HG03354 (cell line): Measurements from ENCODE around the gene CXCL3.
A peak's percentile ranks its signal among the peaks of the same experiment; 100 is the strongest.

ENCODE experiments used
- ATAC-seq: cut with Tn5 transposase; IDR thresholded peaks from one replicate; pipeline ENCODE4 v1.9.1; 2021; ENCODE audit warnings: mild to moderate bottlenecking; ENCODE audit not compliant: unreplicated experiment, poor library complexity, severe bottlenecking

CXCL3 gene

DNA sequence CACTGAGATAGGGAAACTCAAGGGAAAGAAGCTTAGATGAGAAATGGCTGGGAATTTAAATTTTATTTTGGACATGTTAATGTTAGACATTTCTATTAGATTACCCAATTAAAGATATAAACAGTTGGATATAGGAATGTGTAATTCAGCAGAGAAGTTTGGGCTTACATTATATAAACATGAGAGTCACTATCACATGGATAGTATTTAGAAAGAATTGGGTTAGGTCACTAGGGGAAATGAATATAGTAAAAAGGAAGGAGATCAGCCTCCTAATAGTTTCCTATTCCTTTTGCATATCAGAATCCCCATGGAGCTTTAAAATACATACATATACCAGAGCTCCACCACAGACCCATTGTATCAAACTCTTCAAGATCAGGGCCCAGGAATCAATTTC lies 20.4 kb downstream of the CXCL3 start:
- ATAC-seq: no peak

DNA sequence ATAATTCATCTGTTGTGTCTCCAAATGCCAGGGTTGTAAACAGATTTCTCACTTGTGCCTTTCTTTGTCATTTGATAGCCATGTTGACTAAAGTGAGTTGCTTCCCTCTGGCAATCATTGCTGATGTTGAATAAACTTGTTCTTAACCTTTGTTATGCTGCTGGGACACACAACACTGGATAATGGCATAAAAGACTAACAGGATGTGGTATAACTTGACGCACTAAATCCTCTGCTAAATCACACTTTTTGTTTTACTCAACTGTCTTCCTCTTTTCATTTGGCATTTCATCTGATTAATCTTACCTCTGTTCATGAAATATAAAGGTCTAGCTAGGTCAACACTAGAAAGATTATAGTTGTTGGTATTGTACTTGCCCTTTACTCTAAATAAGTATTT lies 22.4 kb downstream of the CXCL3 start:
- ATAC-seq: no peak

DNA sequence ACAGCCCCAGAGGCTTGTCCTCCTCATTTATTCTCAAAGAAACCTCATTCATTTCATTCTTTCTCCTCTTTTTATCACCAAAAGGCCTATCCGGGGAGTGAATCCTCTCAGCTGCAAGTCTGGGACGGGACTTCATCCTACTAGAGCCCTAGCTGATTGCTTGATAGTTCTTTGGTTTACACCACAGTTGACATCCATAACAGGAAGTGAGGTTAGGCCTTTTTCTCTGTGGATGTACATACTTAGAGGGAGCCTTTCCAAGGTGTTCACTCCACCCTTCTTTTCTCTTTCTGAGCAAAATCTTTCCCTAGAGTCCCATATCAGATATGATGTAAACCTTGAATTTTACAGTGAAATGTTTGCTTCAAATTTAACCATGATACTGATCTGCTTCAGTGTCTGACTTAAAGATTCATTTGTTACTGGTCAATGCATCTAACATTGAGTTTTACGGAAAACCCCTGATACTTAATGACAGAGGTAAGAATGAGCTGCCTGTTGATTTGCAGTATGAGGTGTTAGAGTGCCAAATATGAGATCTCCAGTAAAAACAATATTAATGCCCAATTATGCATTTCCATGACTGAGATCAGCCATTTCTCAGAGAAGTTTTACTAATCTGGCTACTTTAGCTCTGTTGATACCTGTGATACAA lies 23.2 kb downstream of the CXCL3 start:
- no peak for ATAC-seq

DNA sequence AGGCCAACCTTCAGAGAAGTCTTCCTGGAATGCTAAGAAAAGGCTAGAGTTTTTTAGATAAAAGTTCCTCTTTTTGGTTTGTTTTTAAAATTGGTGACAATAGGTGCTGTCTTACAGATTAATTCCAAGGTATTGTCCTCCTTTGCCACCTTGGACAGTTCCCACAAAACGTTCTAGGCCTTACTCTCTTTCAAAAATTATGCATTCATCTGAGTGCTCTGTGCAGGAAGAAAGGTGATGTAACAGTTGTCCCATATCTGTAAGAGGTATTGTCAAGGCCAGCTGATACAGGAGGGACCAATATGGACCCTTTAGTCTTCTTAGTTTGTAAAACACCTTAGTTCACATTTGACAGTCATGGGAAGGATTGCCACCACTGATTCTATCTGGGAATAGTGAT lies 24.2 kb downstream of the CXCL3 start:
- no peak for ATAC-seq

DNA sequence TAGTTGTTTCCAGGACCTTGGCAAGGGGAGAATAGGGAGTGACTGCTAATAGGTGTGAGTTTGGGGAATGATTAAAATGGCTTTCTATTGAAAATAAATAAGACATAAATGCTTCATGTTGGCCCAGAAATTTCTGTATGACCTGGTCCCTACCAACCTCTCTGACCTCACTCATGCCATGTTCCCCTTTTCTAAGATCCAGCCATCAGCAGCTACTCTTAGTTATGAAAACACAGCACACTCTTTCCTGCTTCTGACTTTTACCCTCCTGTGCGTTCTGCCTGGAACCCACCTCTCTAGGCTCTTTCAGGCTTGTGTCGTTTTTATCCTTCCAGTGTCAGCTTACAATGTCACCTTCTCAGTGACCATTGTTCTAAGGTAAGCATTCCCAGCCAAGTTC lies 25.2 kb downstream of the CXCL3 start:
- no peak for ATAC-seq

DNA sequence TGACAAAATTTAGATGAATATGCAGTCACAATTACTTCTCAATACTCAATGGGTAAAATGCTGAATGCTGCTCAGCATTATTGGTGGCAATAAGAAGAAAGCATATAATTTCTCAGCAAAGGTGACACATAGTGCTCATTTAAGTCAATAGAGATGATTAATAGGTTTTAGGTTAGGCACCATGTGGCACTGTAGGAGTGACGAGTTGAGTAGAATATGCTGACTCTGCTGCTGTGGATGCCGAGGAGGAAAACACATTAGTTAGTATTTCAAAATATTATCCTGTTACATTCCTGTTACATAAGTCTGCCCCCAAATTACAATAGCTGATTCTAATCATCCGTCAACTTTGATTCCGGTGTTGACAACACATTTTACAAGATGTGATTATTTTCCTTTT lies 26.4 kb downstream of the CXCL3 start:
- no peak for ATAC-seq

DNA sequence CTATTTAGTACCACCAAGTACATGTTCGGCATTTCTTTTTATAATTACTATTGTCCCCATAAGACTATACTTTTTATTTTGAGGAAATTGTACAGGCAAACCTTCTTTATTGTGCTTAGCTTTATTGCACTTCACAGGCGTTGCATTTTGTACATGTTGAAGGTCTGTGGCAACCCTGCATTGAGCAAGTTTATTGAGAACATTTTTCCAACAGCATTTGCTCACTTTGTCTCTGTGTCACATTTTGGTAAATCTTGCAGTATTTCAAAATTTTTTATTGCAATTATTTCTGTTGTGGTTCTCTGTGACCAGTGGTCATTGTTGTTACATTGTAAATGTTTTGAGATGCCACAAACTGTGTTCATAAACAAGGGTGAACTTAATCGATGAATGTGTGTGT lies 29.2 kb downstream of the CXCL3 start:
- no peak for ATAC-seq

DNA sequence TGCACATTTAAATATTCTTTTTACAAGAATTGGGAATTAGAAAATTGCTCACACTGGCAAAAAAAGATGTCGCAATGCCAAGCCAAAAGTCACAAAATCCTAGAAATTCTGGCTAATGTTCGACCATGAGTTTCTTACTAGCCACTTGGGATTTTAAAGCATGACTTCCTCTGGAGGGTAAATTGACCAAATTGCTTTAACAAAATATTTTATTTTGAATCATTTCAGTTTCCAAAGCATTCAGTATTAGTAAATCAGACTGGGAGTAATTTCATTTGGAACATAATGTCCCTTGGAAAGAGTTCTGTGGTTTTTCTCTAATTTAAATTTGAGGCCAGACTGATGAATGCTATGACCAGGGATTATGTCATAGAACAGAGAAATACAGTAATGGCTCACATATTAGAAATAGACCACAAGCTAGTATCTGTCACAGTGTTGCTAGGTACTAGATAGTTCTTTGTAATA lies 32.4 kb downstream of the CXCL3 start:
- peak; percentile 79 for ATAC-seq

DNA sequence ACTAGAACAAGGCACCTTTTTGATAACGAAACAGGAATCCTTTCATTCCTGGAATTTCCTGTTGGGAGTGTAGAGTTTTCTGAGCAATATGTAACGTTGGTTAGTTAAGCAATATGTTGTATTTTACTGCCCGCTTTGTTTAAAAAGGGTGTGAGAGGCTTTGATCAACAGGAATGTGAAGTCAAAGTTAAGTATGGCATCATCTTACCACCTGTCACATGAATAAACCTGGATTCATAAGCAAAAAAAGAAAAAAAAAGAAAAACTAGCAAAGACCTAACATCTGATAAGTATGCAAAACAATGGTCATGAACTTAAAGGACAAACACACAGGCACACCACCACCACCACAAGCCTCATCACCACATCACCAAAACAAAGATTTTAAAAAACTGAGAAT lies 33.0 kb downstream of the CXCL3 start:
- no peak for ATAC-seq

DNA sequence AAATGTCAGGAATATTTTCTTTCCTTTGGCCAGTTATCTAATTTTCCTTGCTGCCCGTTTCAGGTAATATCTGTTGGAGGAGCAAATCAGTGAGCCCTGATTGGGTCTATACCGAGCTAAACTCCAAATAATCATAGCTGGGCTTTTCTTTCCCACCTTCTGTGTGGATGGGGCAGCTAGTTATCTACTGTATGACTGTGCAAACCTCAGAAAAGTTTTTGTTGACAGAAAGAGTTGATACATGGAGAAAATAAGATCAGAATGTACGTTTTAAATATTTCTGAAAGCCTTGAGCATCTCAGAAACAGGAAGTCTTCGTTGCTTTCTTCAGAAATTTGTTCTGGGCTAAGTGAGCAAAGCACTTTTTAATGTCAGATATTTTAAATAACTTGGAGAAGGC lies 33.8 kb downstream of the CXCL3 start:
- ATAC-seq: no peak

DNA sequence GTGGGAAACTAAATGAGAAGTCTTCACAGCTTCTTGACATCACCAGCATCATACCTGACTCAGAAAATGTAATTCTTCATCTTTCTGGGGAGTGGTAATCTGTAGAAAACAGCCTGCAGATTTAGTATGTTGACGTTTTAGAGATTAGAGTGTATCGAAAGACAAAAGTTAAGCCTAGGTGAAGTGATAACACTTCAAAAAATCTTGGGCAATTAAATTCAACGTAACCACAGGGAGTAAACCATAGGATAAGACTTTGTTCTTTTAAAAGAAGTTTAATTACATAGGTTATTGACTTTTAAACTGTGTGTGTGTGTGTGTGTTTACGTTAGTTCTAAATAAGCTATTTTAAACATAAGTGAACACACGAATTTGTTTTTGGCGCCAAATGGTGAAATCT lies 38.2 kb downstream of the CXCL3 start:
- no peak for ATAC-seq

DNA sequence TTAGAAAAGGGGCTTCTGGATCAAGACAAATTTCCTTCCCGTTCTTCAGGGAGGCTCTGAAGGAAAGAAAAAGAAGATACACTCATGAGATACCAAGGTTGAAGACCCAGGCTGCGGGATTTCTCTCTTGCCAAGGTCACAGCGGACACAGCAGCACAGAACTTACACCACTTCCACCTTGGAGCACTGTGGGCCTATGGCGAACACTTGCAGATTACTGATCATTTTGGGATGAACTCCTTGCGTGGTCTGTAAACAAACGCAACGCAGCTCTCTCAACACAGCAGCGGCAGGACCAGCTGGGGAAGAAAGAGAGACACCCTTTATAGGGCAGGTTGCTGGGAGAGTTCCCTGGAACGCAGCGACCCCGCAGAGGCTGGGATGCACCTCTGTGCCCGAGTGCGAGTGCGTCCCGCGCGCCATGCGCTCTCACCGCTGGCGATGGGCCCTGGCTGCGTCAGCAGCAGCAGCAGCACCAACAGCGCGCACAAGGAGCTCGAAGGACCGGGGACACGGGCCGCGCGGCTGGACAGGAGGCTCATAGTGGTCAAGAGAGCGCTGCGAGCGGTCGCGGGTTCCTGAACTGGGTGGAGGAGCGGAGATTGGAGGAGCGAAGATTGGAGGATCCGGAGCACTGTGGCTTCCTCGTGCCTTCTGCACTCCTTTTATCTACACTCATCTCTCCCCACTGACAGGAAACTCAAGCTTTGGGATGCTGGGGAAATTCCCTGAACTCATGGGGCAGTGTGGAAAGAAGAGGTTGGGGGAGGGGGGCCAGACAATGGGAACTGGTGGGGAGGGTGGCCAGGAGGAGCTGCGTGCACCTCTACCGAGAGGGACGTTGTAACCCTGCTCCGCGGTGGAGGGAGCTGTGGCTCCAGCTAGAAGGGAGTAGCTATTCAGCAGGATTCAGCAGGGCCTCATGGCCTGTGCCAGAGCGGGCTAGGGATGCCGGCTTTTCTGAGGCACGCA lies 40.2 kb downstream of the CXCL3 start, which contains the start of gene CXCL5:
TSS of gene CXCL5 (minus strand) at position 638 of the 972 bp plus-strand sequence. CDS start at position 542, 96 bp downstream.
- no peak for ATAC-seq

DNA sequence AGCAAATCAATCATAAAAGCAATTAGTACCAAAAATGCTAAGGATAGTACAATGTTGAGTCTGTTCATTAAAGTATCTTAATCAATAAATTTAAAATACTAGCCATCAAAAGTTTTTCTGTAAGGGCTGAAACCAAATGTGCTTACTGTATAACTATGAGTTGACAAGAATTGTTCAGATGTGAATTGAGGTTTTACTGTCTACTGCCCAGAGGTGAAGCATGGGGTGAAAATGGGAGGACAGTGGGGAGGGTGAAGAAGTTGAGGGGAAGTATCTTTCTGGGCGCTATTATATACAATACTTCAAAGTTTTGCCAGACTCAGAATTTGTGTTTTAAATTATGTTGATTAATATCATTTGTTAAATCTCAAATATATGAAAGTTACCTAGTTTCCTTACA lies 46.4 kb downstream of the CXCL3 start:
- no peak for ATAC-seq

DNA sequence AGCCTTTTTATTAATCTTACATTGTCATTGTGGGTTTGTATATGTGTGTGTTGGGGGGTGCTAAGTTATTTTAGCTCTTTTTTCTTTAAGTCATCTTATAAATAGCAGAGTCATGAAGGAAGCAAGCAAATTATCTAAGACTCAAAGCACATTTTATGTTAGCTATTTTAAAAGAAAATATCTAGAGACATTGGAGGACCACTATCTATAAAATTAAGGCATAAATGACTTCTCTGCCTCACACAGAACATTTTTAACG lies 46.8 kb downstream of the CXCL3 start:
- ATAC-seq: no peak

DNA sequence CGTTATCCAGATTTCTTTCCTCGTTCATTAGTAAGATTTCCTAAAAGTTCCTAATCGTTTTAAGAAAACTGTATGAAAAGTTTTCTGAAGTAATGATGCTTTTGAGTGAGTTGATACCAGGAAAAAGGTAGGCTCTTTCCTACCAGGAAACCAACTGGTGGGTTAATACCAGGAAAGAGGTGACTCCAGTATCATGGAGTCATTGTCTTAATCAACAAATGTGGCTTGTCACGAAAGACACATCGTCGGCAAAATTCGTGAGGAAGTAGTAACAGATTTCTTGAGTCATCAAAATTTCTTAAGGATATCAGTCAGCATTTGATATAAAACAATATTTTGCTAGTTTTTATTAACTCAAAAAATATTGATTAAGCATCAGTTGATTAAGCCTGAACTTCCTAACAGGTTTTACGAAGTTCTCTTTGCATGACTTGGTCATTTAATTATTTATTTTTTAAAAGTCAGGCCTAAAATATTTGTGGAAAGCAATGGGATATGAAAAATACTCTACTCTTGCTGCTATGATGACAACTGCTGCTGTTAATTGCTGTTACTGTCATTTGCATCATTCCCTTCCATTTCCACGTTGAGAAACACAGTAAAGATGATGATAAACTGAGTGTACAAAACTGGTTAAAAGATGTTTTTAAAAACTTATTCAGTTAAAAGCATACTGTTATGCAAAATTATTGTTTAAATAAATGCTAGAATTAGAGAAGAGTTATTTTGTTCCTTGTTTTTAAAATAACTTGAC lies 47.3 kb downstream of the CXCL3 start:
- no peak for ATAC-seq

DNA sequence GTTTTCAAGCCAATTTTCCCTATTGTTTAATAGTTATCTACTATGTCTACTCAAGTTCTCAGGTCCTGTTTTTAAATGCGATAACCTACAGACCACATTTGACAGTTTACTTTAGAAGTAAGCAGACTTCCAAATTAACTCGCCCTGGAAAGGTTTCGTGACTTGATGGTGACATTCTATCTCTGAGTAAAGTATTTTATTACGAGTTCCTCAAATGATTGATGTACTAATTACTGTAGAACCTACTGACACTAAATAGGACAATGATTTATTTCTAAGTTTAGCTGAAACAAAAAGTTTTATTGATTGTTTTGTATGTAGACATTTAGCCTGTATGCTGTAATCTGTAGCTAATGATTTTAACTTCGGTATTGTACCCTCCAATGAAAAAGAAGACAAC lies 48.6 kb downstream of the CXCL3 start:
- ATAC-seq: no peak

DNA sequence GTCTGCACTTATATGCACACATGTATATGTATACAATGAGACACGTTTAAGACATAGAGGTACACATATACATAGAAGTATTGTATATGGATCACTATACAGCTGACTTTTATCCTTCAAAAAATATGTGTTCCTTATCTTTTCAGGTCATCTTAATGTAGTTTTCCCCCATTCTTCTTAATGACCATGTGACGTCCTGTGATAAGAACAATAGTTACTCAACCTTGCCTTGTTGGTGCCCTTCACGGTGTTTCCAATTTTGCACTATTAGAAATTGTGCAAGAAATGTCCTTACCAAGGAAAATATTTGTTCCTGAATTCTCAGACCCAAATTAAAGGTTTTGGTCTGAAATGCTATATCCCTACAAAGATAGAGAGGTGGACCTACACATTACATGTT lies 49.5 kb downstream of the CXCL3 start:
- no peak for ATAC-seq

DNA sequence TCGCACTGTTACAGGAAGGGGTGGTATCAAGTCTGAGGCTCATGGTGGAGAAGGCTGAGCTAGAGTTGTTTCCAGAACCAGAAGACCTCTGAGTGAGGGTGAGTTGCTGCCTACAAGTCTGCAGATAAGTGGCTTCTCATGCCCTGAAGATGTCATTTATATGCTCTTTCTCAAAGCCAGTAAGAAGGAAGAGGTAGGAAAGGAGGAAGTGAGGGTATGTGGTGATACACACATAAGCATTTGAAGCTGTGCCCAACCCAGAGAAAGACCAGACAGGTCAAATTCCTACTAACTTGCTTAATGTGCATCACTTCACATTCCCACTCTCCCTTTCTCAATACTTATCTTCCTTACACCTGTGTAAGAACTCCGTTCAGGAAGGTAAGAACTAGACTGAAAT lies 50.4 kb downstream of the CXCL3 start, which contains the start of gene PPBP:
TSS of gene PPBP (minus strand) at position 130 of the 400 bp plus-strand sequence. CDS start at position 43, 87 bp downstream.
- ATAC-seq: no peak
